ENCODE measurements around the gene CNTNAP4.

The CNTNAP4 gene

DNA sequence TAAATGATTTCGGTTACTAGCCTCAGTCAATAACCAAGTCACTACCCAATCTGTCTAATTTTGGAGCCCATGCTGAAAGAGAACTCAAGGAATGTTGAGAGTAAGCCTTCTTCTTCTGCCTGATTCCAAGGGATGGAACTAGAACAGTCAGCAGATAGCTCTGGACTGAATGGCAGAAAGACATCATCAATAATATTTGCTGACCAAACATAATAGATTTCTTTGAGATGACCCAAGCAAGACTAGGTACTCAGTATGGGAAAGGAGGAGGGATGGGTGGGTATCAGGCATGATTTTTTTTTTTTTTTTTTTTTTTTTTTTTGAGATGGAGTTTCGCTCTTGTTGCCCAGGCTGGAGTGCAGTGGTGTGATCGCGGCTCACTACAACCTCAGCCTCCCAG lies 330.1 kb downstream of the CNTNAP4 start:
- no peak for DNase-seq

All from T-helper 1 cell (primary cell).